Activated CD8-positive, alpha-beta memory T cell treated with anti-CD3 and anti-CD28 coated beads for 1 hour (primary cell): Measurements from ENCODE around the gene FXYD3.

Experiments used
- DNase-seq, 2 donors: peaks; one replicate each; pipeline ENCODE4 v3.0.0-alpha.2; 2020; ENCODE audit warnings: low read depth in 1 of 2; ENCODE audit errors: extremely low read depth in 1 of 2

FXYD3 gene, protein sequence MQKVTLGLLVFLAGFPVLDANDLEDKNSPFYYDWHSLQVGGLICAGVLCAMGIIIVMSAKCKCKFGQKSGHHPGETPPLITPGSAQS

DNA sequence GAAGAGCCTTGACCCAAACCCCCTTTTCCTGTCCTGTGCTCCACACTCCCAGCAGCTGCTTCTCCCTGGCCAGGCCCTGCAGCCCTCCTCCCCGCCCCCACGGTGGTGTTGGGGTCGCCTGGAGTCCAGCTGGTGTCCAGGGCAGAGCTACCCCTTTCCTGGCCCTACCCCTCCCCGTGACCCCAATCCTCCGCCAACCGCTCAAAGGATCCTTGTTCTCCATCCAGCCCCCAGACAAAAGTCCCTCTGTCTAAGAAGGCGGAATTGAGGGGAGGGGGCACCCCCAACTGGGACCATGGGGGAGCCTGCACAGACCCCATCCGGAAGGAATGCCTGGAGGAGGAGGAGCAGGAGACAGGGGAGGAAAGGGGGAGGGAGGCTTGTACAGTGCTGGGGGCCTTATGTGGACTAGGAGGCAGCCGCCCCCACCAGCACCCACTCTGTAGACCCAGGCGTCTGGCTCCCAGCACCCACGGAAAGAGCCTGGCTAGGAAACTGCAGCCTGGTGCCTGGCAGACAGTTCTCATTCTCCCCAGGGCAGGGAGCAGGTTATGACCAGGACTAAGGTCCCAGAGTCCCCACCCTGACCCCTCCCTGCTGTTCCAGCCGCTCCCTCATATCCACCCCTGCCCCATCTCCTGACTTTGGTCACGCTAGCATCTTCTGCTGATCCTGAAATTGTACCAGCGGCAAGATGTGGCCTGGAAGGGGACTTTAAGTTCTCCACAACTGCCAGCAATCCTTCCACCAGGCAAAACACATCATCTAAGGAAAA is at the start of gene FXYD3:
Gene FXYD3, plus strand, starts transcription at position 647 of the 775 bp plus-strand sequence. CDS start 3,554 bp downstream, outside the sequence.
- no peak for DNase-seq

DNA sequence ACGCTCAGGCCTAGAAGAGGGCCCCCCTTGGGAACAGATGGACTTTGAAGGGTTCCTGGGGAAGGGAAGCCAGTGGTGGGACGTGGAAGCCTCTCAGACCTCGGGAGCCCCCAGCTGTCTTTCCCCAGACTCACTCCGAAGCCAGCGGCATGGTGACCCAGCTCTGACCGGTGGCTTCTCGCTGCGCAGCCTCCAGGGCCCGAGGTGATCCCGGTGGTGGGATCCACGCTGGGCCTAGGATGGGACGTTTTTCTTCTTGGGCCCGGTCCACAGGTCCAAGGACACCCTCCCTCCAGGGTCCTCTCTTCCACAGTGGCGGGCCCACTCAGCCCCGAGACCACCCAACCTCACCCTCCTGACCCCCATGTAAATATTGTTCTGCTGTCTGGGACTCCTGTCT is 49.5 kb upstream of the FXYD3 start:
- DNase-seq, result no peak

DNA sequence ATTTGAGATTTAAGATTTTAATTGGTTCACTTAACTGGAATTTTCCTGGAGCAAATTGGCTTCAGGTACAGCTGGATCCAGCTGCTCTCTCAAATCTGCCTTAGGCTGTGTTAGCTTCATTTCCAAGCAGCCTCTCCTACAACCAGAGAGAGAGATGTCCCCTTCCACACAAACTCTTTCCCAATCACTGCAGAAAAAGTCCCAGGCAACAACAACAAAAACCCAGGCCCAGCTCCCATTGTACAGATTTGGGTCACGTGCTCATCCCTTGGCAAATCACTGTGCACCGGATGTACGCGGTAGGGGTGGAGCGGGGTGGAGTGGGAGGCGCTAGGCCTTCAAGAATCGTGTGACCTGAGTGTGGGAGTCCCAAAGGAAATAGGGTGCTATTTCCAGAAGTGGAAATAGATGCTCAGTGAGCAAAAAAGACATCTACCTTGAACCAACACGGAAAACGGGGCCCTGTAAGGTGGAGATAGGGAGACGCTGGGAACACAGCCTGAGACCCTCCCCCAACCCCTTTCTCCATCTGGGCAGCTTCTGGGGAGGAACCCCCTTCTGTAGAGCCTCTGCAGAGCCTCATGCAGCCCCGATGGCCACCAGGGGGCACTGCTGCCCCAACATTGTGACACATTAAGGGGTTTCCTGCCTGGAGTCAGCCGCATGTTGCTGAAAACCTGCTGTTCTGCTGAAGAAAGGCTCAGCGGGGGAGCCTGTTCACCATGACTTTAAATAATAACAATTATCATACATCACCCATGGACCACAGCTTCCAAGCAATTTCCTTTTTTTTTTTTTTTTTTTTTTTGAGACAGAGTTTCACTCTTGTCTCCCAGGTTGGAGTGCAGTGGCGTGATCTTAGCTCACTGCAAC is 48.7 kb upstream of the FXYD3 start:
- peak; percentile 71 to 87 for DNase-seq

DNA sequence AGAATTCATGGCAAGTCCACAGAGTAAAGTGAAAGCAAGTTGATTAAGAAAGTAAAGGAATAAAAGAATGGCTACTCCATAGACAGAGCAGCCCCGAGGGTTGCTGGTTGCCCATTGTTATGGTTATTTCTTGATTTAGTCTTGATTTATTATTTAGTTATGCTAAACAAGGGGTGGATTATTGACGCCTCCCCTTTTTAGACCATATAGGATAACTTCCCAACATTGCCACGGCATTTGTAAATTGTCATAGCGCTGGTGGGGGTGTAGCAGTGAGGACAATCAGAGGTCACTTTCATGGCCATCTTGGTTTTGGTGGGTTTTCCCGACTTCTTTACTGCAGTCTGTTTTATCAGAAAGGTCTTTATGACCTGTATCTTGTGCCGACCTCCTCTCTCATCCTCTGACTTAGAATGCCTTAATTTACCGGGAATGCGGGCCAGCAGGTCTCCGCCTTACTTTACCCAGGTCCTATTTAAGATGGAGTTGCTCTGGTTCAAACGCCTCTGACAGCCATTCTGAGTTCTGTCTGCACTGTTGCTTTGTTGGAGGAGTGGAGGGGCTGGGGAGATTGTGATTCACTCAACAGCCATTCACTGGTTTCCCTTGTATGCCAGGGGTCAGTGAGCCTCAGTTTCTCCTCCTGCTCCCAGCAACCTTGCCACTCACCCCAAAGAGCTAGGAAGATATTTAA is 46.5 kb upstream of the FXYD3 start:
- DNase-seq, result no peak

DNA sequence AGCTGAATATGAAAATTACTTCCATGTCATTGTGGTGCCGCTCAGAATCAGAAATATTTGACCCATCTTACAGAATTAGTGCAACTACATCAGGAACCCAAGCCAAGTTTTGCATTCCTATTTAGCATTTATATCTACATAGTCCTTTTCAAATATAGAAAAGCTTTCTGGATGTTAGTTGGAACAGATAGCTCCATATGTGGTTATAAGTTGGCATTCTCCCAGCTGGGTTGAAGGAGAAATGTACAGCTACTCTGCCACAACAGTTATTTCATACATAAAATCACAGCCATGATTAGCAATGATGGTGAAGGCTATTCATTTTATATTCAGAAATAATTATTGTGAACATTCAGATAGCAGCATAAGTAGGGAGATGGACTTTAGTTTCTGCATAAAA is 45.9 kb upstream of the FXYD3 start:
- no peak for DNase-seq

DNA sequence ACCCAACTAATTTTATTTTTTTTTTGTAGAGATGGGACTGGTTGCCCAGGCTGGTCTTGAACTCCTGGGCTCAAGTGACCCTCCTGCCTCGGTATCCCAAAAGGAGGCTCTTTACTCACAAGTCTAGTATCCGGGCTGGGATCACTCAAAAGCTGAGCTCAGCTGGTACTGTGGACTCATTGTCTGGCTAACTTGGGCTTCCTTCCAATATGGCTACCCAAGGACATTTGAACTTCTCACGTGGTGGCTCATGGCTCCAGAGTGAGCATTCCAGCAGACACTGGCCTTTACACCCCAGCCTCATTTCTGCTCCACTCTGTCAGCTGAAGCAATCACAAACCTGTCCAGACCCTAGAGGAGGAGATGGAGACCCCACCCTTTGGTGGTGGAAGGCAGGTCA is 45.2 kb upstream of the FXYD3 start:
- DNase-seq, result no peak

DNA sequence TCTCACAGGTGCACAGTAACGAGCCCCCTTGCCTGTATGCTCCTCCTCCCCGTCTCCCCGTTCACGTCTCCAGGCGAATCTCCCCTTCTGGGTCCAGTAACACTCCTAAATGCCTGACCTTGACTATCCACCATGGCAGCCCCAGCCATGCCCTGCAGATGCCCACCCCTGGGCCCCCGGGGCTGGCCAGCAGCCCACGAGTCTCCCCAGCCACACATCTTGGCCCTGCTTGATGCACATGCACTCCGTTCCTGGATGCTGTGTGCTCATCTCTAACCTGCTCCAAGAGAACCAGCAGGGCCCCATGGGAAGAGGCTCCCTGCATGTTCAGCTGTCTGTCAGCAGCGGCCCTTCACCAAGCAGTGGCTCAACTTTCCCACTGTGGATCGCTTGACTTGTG is 42.1 kb upstream of the FXYD3 start:
- DNase-seq, result no peak

DNA sequence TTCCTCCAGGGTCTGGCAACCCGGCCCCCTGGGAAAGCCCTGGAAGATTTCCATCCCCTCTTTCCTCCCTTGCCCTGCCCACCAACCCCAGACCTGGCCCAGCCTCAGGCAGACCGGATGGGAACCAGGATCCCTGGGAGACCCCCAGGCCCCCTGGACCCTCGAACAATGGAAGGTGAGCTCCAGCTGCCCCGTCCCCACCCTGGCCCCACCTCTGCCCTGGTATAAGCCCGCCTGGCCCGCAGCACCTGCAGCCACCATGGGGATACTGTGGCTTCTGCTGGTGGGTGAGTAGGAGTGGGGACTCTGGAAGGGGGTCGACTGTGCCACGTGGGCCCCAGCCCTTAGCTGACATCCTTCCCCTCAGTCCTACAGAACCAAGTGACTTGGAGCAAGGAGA is 41.7 kb upstream of the FXYD3 start:
- no peak for DNase-seq

DNA sequence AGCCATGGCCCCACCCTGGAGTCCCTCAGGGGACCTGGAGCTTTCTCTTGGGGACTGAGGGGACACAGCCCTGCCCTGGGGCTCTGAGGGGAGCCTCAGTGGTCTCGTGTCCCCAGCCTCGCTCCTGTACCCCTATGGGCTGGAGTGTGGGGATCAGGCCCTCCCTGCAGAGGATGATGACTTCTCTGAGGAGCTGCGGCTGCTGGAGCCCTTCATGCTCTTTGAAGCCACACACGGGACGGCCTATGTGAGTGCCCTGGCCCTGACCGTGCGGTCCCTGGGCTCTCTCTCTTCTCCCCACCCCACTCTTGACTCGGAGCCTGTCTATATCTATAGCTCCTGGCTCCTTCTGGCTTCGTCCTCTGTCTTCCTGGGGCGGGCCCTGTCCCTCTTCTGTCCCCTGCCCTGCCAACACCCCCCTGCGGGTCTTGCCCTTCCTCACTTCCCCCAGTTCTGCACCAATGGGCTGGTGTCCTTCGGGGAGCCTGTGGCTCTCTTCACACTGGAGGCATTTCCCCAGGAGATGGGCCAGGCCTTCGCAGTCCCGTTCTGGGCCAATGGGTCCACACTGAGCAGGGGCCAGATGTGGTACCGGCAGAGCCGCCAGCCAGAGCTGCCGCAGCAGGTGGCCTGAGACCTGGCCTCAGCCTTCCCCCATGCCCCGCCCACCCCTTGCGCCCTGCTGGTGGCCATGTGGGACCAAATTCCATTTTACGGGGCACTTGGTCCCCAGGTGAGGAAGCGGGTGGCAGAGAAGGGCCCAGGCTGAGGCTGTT is 41.0 kb upstream of the FXYD3 start:
- DNase-seq, result no peak

DNA sequence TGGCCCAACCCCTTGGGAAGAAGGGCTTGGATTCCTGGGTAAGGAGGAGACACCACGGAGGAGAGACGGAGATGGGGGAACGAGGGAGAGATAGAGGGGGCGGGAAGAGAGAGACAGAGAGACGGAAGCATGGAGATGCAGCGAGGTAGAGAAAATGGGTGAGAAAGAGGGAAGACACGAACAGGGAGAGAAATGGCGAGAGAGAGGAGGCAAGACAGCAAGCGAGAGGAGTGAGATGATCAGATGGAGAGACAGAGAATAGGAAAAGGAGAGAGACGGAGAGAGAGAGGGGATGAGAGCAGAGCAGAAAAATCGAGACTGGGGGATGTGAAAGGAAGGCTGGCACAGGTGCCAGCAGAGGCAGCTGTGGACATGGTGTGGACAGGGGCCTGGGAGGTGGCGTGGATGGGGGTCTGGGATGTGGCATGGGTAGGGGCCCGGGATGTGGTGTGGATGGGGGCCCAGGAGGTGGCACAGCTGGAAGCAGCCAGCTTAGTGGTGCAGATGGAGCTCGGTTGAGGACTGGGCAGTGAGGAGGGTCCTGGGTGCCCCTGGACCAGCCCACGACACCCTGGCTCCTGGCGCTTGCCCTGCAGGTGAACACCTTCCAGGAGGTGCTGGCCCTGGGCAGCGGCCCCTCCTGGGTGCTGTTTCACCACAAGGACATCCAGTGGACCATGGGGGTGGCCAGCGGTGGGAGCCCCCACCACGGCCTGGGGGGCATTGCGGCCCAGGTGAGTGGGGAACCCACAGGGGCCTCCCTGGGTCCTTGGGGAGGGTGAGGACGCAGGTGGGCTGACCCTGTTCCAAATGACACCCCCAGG is 40.2 kb upstream of the FXYD3 start:
- no peak for DNase-seq

DNA sequence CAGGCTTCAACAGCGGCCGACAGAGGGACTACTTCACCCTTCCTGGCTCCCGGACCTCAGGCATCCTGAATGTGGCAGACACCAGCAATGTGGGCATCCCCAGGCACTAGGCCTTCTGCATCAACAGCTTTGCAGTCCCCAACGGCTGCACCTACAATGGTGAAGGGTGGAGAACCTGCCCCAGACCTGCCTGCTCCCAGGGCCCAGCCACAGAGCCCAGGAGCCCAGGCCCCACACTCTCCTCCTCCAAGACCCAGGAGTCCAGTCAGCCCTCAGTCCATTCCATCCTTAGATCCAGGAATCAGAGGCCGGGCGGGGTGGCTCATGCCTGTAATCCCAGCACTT is 39.6 kb upstream of the FXYD3 start:
- DNase-seq, result no peak

DNA sequence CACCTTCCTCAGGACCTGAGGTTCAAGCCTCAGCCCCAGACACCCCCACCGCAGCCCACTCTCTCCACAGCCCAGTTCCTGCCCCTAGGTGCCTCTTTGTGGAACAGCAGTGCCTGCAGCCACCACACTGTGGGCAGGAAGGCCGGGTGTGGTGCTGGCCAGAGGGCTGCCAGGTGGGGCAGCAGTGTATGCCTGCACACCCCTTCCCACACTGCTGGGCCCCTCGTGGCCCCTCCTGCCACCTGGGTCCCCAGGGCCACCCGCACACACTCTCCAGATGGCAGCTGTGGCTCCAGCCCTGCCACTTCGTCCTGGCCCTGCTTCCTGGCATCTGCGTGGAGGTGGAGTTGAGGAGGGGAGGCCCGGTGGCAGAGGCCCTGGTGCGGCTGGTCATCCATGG is 39.0 kb upstream of the FXYD3 start:
- no peak for DNase-seq

DNA sequence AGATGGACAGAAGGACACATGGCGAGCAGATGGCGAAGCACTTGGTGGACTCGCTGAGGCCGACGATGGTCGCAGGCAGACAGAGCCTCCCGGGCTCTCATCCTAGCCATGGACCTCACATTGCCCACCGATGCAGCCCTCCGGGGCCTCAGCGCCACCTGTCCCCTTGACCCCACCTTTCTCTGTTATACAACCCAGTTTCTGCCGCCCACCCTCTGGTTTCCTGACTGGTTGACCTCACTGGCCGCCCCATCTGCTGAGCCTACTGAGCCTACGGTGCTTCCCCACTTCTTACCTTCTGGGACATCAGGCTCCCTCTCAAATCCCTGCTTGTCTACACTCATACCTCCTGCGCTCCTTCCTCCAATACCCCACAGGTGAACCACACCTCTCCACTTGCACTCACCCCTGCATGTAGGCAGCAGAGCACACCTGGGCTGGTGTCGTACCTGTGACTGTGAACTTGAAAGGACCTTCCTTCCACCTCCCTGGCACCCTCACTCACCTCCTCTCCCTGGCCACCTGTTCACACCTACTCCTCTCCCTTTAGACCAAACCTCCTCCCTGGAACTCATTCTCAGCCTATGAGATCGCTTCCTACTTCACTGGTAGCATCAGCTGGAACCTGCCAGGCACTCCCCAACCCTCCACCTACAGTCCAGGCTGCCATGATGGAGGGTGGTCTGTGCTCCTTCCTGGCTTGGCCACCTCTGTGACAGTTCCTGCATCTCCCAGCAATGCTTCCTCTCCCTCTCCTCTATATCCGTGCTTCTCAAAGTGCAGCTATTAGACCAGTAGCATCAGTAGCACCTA is 38.0 kb upstream of the FXYD3 start:
- DNase-seq, result no peak

DNA sequence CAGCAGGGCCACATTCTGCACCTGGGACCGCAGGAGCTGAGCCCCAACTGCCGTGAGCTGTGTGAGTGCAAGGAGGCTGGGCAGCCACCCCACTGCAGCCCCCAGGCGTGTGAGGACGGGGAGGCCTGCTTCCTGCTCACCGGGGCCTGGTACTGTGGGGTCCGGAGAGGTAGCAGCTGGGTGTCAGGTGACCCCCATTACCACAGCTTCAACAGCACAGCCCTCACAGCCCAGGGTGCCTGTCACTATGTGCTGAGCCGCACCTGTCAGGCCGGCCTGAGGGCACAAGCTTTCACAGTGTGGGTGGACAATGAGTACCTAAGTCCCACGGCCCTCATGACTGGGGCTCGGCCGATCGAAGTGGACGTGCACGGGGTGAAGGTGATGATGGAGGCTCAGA is 35.8 kb upstream of the FXYD3 start:
- no peak for DNase-seq

DNA sequence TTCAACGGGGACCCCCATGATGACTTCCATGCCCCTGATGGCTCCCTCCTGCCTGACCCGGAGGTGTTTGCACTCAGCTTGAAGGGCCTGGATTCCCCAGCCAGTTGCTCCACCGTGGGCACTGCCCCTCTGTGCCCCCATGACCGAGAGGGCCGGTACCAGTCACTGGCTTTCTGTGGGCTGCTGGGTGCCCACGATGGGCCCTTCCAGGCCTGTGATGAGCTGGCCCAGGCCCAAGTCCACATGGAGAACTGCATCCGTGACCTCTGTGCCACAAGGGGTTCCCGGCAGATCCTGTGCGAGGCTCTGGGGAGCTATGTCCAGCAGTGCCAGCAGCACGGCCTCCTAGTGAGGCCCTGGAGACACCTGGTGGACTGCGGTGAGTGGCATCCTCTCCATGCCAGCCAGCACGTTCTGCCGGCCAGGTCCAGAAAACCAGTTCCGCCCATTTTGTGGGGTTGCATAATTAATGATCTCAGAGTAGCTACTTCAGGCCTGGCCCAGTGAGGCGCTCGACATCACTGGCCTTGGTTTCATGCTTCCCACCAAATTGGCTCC is 34.9 kb upstream of the FXYD3 start:
- no peak for DNase-seq

DNA sequence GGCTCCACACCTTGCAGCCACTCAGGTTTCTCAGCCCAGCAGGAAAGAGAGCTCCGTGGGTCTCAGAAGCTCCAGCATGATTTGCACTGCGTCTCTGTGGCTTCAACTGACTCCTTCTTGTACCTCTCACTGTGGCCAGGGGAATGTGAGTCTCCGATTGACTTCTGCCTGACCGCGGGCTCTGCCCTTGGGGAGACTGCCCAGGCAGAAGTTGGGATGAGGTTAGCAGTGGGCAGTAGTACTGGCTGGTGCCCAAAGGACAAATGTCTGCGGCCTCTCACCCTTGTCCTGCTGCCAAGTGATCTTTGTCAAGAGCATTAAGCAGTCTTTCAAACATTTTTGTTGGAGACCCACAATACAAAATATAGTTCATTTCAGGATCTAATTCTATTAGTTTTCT is 34.4 kb upstream of the FXYD3 start:
- no peak for DNase-seq

DNA sequence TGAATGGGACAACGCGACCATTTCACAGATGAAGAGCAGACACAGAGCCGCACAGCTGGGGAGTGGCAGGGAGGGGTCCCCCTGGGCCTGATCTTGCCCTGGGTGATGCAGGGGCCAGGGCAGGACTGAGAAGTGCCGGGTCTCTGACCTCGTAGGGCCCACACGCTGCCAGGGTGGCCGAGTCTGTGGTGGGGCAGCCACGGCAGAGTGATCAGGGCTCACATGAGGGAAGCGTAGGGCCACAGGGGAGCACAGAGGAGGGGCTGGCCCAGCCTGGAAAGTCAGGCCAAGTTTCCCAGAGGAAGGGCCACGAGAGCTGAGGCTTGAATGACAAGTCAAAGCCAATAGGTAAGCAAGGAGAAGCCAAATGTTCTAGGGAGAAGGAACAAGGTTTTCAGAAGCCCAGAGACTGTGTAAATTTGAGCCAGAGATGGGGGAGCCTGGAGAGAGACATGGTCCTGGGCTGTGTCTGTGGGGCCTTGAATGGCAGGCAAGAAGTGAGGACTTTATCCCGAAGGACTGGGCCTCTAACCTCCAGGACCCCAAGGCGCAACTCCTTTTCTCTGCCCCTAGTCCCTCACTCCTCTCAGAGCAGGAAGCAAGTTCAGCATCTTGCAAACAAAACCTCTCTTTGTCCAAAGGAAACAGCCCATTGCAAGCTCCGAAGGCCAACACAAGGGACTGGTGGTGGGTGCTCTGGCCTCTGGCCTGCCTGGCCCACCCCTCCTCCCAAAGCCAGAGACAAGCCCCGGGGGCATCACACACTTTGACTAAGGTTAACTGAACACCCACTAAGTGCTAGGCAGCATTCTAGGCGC is 31.7 kb upstream of the FXYD3 start:
- no peak for DNase-seq

DNA sequence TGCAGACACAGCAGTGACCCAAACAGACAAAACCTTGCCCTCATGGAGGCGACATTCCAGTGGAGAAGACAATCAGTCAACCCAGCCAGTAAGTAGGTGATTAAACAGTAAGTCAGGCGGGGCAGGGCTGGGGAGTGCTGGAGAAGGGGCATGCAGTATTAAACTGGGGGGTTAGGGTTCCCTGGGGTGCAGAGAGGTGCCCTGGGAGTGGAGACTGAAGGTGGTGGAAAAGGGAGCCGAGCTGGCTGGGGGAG is 31.2 kb upstream of the FXYD3 start:
- no peak for DNase-seq
